H1 (cell line): ENCODE measurements around the gene BCL11A.

ENCODE experiments used
- CTCF ChIP-seq, 3 experiments: IDR thresholded peaks; 1 replicate in 2 of 3; 2 replicates in 1 of 3; pipeline versions ENCODE4 v1.5.1 to v1.6.1; 2011; ENCODE audit warnings: low read length in 3 of 3, mild to moderate bottlenecking in 3 of 3, inconsistent platforms in 2 of 3, low read depth in 1 of 3, moderate library complexity in 1 of 3; ENCODE audit not compliant: insufficient read depth in 1 of 3; ENCODE audit errors: control extremely low read depth in 1 of 3
- EP300 ChIP-seq, 2 experiments: IDR thresholded peaks; 1 replicate in 1 of 2; 2 replicates in 1 of 2; pipeline ENCODE4 v1.6.1; 2011 to 2012; ENCODE audit warnings: low read depth in 2 of 2, low read length in 2 of 2, mild to moderate bottlenecking in 2 of 2, borderline replicate concordance in 1 of 2, inconsistent platforms in 1 of 2, moderate library complexity in 1 of 2
- GABPA ChIP-seq: IDR thresholded peaks from 2 replicates; pipeline ENCODE4 v1.6.1; 2011; ENCODE audit warnings: mild to moderate bottlenecking, low read length, moderate library complexity, borderline replicate concordance; ENCODE audit not compliant: insufficient read depth
- POLR2AphosphoS5 ChIP-seq: IDR thresholded peaks from 2 replicates; pipeline ENCODE4 v1.6.1; 2011; ENCODE audit warnings: low read depth, low read length
- SIX5 ChIP-seq: IDR thresholded peaks from 2 replicates; pipeline ENCODE4 v1.6.1; 2011; ENCODE audit warnings: mild to moderate bottlenecking, low read depth, low read length
- SRF ChIP-seq: IDR thresholded peaks from 2 replicates; pipeline ENCODE4 v1.6.1; 2011; ENCODE audit warnings: mild to moderate bottlenecking, low read depth, low read length, moderate library complexity
- TAF1 ChIP-seq: IDR thresholded peaks from 2 replicates; pipeline ENCODE4 v1.6.1; 2011; ENCODE audit warnings: mild to moderate bottlenecking, low read depth, low read length

GRCh38 chr2:60532421-60532820 lies 21.0 kb downstream of the BCL11A start:
- TF ChIP-seq CTCF (IDR thresholded peaks at IDR 0.05; ENCODE audit: control extremely low read depth in 1 of 3, insufficient read depth in 1 of 3, low read depth in 1 of 3, low read length in 3 of 3), result no peak
- no peak for TF ChIP-seq SRF
- no peak for TF ChIP-seq POLR2AphosphoS5
- TF ChIP-seq EP300 (IDR thresholded peaks at IDR 0.05; ENCODE audit: borderline replicate concordance in 1 of 2, low read depth in 2 of 2, low read length in 2 of 2), result no peak
- TF ChIP-seq SIX5, result no peak
- TF ChIP-seq TAF1, result no peak
- no peak for TF ChIP-seq GABPA
